LoVo (cell line): Measurements from ENCODE around the gene C14orf180.
"Not testable (repeated sequence)": the region's sequence is repeated elsewhere in the genome, so short reads cannot be mapped to it uniquely, and the experiment has no call there.

Experiments
- DNase-seq: peaks from one replicate; pipeline ENCODE4 v3.0.0-alpha.2; 2016; ENCODE audit warnings: low spot score

Gene C14orf180

DNA sequence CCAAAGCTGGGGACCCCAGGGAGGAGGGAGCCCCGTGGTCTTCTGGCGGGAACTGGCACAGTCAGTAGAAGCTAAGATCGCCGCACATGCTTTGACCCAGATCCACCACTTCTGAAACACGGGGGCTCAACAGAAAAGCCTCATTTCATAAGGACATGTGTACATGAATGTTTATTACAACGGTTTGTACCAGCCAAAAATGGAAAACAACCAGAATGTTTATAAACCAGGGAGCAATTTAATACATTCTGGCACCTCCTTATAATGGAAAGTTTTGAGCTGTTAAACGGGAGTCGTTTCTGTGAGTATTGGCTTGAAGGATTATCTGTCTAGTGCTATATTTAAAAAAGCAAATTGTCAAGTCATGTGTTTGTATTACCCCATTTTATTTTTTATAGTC is 32.3 kb downstream of the C14orf180 start:
- DNase-seq: no peak

DNA sequence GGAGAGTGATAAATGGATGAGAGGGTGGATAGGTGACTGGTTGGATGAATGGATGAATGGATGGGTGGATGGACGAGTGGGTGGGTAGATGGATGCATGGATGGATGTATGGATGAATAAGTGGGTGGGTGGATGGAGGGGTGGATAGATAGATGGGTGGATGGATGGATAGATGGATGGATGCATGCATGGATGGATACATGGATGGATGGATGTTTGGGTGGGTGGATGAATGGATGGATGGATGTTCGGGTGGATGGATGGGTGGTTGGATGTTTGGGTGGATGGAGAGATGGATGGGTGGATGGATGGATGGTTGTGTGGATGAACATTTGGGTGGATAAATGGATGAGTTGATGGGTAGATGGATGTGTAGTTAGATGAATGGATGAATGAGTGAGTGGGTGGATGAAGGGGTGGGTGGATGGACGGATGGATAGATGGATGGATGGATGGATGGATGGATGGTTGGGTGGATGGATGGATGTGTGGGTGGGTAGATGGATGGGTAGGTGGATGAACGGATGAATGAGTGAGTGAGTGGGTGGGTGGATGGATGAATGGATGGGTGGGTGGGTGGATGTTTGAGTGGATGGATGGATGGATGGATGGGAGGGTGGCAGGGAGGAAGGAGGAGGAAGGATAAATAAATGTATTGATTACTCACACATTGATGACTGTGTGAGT is 34.7 kb downstream of the C14orf180 start:
- no peak for DNase-seq

GRCh38 chr14:104624939-104625338 is 45.4 kb downstream of the C14orf180 start:
- DNase-seq: no peak

- no peak for DNase-seq
Measured at GRCh38 chr14:104632781-104633180, 53.2 kb downstream of the C14orf180 start.

- DNase-seq: no peak
Measured at GRCh38 chr14:104633276-104634137, 53.9 kb downstream of the C14orf180 start.

DNA sequence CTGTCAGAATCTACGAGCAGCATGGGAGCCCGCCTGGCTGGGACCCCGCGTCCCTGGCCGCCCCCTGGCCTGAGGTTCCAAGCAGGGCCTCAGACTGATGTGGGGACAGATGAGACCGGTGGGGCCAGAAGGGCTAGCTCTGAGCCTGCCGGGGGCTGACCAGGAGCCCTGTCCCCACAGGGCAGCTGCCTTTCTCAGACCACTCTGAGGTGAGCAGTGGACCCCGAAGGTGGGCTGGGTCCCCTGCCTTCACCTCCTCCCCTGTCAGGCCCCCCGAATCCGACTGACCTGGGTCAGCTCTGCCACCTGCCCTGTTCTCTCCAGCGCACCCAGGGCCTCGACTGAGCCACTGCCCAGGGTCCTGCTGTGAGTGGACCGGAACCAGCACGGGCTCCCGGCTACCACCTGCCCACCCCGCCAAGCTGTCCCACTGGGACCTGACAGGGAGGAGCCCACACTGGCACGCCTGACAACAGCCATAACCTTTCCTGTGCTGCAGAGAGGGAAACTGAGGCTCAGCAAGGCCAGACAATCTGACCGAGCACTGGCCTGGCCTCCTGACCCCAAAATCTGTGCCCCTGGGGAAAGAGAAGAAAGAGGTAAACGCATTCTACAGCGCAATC is 54.7 kb downstream of the C14orf180 start:
- DNase-seq: no peak

DNA sequence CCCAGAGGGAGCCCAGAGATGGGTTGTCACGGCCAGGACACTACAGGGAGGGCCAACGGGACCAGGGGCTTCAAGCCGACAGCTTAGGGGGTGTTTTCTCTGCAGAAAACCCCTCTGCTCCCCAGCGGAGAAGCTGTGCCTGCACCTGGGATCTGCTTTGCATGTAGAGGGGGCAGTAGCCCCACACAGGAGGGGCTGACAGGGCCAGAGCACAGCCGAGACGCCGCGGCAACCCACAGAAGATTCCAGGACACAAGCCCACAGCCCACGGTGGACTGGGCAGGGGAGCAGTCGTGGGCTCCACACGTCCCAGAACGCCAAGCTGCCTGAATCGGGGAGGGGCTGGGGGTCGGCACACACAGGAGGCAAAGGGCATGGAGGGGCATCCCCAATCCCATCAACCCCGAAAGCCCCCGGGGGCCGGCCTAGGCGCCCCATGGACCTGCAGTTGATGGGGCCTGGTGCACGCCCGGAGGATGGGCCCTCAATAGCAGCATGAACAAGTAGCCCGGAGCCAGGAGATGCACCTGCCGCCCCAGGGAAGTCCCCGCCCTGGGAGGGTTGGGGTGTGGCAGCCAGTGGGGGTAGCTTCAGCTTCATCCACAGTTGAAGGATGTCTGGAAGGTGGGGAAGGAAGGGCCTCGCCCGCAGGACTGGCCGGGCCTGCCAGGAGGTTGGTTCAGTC is 55.5 kb downstream of the C14orf180 start:
- DNase-seq: no peak

DNA sequence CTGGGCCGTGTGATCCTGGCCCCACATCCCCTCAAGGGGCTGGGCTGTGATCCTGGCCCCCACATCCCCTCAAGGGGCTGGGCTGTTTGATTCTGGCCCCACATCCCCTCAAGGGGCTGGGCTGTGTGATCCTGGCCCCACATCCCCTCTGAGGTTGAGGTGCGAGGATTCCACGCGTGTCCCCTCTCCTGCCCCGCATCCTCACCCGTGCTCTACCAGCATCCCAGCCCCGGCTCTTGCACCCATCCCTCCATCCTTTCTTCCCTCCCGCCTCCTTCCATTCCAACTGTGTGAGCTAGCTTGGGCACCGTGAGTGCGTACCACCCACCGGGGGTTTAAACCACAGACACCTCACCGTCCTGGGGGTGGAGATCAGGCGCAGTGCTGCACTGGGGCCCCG is 56.2 kb downstream of the C14orf180 start:
- DNase-seq: no peak

DNA sequence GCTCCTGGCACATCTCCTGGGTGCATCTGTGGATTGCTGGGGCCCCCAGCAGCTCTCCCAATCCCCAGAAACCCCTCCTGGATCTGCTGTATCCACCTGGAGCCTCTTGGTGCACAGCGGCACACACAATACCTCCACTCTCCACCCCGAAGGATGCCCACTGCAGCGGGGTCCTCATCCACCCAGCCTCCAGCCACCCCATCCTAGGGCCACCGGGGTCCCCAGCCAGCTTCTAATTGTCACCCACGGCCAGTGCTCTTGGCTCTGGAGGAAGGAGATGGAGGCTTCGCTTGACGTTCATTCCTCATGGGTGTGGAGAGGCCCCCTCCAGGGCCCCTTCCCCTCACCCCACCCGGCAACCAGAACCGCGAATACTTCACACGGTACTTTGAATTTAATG is 56.6 kb downstream of the C14orf180 start:
- no peak for DNase-seq

GRCh38 chr14:104636846-104637545 is 57.4 kb downstream of the C14orf180 start:
- DNase-seq: not testable (repeated sequence)

DNA sequence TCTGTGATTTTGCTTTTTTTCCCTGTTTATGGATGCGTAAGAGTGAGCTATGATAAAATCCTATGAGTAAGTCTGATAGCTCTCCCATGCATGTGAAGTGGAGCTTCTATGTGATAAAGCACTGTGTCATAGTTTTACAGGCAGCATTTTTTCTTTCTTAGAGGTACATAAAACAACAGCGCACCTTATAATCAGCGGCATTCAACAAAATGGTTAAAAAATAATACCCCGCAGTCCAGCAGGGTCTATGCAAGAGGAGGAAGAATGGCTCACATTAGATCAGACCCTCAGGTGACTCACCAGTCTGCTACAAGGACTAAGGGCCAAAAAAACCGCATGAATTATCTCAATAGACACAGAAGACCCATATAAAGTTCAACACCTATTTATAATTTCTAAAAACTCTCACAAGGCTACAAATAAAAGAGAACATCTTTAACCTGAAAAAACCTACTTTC is 58.0 kb downstream of the C14orf180 start:
- DNase-seq: no peak

DNA sequence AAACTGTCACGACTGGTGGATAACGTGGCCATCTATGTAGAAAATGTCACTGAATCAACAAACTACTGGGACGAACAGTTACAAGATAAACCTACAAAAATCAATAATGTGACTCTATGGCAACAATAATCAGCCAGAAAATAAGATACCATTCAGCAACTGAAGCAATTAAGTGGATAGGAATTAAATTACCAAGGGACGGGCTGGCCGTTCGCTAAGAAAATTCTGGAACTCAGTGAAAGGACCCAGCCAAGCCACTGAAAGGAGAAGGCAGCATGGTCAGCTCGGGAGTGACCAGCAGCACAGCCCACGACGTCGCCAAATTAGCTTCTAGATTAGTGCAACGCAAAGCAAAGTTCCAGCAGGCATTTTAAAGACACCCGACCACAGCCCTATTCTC is 58.6 kb downstream of the C14orf180 start:
- DNase-seq: no peak

- no peak for DNase-seq
Measured at GRCh38 chr14:104638927-104639450, 59.4 kb downstream of the C14orf180 start.

GRCh38 chr14:104639471-104639870 is 59.9 kb downstream of the C14orf180 start:
- DNase-seq: no peak
